Right lobe of liver (tissue), 4 donors: ENCODE measurements around the gene UBL7.

Experiments
- POLR2A ChIP-seq: fragments of 450-650 bp; IDR thresholded peaks from one replicate; pipeline ENCODE4 v1.6.1; 2017; ENCODE audit warnings: antibody characterized with exemption, mild to moderate bottlenecking
- TF ChIP-seq, protein P1 (sequence below), 4 donors: fragments of 200-600 bp in 3 of 4; fragments of 450-650 bp in 1 of 4; IDR thresholded peaks; one replicate each; pipeline versions ENCODE4 v1.5.1 to v1.8.0; 2016 to 2022; ENCODE audit warnings: antibody characterized with exemption in 4 of 4, mild to moderate bottlenecking in 2 of 4
- donor health status: DM: no; HTN: no; CAD: no.
- donor health status: DM: no; HTN: no; CAD: no.
- donor health status: DM: no; HTN: yes; CAD: no.

DNA sequence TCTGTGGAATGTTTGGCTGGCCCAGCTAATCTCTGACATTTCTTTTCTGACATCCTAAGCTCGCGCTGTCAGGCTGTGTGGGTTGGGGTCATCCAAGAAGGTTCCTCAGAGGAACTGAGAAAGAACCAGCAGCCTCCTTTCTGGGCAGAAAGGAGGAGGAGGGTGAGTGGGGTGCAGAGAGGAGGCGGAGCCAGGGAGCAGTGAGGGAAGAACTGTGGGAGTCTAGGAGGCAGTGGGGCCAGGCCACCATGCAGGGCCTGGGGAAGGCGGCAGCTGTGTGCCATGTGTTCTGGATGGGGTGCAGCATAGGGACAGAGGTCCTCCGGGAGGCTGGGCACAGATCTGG, 32.5 kb downstream of the UBL7 start:
- TF ChIP-seq, protein P1, sequence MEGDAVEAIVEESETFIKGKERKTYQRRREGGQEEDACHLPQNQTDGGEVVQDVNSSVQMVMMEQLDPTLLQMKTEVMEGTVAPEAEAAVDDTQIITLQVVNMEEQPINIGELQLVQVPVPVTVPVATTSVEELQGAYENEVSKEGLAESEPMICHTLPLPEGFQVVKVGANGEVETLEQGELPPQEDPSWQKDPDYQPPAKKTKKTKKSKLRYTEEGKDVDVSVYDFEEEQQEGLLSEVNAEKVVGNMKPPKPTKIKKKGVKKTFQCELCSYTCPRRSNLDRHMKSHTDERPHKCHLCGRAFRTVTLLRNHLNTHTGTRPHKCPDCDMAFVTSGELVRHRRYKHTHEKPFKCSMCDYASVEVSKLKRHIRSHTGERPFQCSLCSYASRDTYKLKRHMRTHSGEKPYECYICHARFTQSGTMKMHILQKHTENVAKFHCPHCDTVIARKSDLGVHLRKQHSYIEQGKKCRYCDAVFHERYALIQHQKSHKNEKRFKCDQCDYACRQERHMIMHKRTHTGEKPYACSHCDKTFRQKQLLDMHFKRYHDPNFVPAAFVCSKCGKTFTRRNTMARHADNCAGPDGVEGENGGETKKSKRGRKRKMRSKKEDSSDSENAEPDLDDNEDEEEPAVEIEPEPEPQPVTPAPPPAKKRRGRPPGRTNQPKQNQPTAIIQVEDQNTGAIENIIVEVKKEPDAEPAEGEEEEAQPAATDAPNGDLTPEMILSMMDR (IDR thresholded peaks at IDR 0.05) = no peak
- TF ChIP-seq POLR2A = no peak
